ENCODE results near the gene DUSP8. TPM values are rescaled to one million over a fixed set of nuclear protein-coding genes. Genes with fewer than 3 reads are reported as not detected.

Gene DUSP8
- total RNA-seq, 1 donor from 2014 or later = 27.0 TPM

DNA sequence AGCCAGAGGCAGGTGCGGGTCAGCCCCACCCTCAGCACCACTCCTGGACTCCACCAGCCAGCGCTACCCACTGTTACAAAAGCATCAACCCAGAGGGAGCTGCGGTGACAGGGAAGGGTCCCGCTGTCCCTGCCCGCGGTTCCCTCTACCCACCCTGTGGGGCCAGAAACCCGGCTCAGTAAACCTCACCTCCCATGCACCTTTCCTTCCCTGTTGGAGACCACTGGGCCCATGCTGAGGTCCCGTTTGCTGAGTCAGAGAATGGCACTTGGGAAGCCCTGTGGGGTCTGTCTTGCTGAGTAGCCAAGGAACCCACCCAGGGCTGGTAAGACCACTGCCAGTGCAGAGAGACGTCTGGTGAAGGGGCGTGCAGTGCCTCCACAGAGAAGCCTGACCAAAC, 43.4 kb downstream of the DUSP8 start:
- TF ChIP-seq, protein P1, sequence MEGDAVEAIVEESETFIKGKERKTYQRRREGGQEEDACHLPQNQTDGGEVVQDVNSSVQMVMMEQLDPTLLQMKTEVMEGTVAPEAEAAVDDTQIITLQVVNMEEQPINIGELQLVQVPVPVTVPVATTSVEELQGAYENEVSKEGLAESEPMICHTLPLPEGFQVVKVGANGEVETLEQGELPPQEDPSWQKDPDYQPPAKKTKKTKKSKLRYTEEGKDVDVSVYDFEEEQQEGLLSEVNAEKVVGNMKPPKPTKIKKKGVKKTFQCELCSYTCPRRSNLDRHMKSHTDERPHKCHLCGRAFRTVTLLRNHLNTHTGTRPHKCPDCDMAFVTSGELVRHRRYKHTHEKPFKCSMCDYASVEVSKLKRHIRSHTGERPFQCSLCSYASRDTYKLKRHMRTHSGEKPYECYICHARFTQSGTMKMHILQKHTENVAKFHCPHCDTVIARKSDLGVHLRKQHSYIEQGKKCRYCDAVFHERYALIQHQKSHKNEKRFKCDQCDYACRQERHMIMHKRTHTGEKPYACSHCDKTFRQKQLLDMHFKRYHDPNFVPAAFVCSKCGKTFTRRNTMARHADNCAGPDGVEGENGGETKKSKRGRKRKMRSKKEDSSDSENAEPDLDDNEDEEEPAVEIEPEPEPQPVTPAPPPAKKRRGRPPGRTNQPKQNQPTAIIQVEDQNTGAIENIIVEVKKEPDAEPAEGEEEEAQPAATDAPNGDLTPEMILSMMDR (IDR thresholded peaks at IDR 0.05) = no peak
- Histone ChIP-seq H3K27me3 (no peaks in the 10 kb centered on the region), H3K4me3 (no peak overlapping the region), H3K27ac (no peak overlapping the region), H3K36me3 (no peaks in the 10 kb centered on the region), H3K4me1 (peaks cover 21 to 27% of the 10 kb centered on the region in 2 donors), H3K9me3 (no peaks in the 10 kb centered on the region)
- no peak for DNase-seq (ENCODE audit: low spot score in 2 of 2)
- intact Hi-C loops (cut with DNase I) = no loop called here

DNA sequence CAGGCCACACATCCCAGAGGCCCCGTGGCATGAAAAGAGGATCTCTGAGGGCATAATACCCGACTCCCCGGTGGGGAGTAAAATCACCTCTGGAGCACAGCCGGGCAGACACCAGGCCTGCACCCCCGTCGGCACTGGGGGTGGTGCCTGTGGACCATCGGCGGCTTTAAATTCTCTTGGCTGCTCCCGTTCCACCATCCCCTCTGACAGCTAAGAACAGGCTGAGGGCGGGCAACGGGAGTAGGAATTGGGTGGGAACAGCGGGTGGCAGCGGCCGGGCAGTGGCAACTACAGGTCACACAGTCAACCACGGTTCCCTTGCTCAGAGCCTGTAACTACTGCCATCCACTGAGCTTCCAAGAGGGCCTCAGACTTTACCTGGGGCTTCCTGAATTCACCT, 45.3 kb downstream of the DUSP8 start:
- Histone ChIP-seq H3K27me3 (no peaks in the 10 kb centered on the region), H3K4me1 (peaks cover 8 to 14% of the 10 kb centered on the region in 2 donors), H3K27ac (no peak overlapping the region), H3K4me3 (no peak overlapping the region), H3K36me3 (no peaks in the 10 kb centered on the region), H3K9me3 (no peaks in the 10 kb centered on the region)
- TF ChIP-seq, protein P1 (IDR thresholded peaks at IDR 0.05) = no peak
- DNase-seq (ENCODE audit: low spot score in 2 of 2) = no peak
- intact Hi-C loops (cut with DNase I) = no loop called here

DNA sequence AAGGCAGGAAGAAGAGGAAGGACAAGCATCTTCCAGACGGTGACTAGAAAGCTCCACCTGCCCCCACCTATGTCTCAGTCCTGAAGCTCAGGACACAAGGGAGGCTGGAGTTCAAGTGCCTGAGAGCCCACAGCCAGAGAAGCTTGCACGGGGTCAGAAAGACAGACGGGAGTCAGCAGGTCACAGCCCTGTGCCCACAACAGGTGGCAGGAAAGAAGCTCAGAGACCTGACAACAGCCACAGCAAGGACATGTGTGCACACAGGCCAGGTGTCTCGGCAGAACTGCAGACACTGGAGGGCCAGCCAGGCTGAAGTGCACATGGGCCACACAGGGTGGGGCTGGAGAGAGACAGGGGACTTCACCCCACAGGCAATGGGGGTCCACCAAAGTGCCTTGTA, 48.3 kb downstream of the DUSP8 start:
- intact Hi-C loops (cut with DNase I) = no loop called here
- Histone ChIP-seq H3K27me3 (no peaks in the 10 kb centered on the region), H3K27ac (no peak overlapping the region), H3K4me3 (no peak overlapping the region), H3K36me3 (no peaks in the 10 kb centered on the region), H3K9me3 (no peaks in the 10 kb centered on the region), H3K4me1 (peaks cover 0 to 5% of the 10 kb centered on the region in 2 donors)
- TF ChIP-seq, protein P1 (IDR thresholded peaks at IDR 0.05) = no peak
- DNase-seq (ENCODE audit: low spot score in 2 of 2) = no peak

DNA sequence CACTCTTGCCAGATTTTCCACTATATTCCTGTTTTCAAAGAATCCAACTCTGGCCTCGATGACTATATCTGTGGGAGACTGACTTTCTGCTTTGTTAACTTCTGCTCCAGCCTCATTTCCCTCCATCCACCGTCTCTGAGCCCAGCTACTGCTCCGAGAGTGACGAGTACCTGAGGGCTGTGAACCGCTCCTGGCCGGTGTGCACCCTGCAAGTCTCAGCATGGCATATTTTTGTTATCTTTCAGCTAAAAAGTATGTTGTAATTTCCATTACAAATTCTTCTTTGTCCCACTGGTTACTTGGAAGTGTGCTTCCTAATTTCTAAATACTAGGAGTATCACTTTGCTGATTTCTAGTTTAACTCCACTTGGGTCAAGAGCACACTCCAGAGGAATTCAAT, 49.0 kb downstream of the DUSP8 start:
- no peak for DNase-seq (ENCODE audit: low spot score in 2 of 2)
- TF ChIP-seq, protein P1 (IDR thresholded peaks at IDR 0.05) = no peak
- intact Hi-C loops (cut with DNase I) = no loop called here
- Histone ChIP-seq H3K36me3 (no peaks in the 10 kb centered on the region), H3K4me3 (no peak overlapping the region), H3K27me3 (no peaks in the 10 kb centered on the region), H3K27ac (no peak overlapping the region), H3K4me1 (peaks cover 0 to 5% of the 10 kb centered on the region in 2 donors), H3K9me3 (no peaks in the 10 kb centered on the region)

DNA sequence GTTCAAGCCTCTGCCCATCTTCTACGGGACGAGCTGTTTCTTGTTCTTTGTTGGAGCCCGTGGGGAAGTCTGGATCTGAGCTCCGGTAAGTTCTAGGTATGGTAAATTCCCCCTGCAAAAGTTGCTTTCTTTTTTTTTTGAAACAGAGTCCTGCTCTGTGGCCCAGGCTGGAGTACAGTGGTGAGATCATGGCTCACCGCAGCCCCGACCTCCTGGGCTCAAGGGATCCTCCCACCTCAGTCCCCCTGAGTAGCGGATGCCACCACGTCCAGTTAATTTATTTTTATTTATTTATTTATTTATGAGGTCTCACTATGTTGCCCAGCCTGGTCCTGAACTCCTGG, 50.0 kb downstream of the DUSP8 start:
- H3K4me1 ChIP-seq = peaks cover 0 to 5% of the 10 kb centered on the region in 2 donors
- H3K4me3 ChIP-seq = no peak overlapping the region
- no peaks in the 10 kb centered on the region for H3K27me3 ChIP-seq
- no peaks in the 10 kb centered on the region for H3K36me3 ChIP-seq
- DNase-seq (ENCODE audit: low spot score in 2 of 2) = no peak
- TF ChIP-seq, protein P1 (IDR thresholded peaks at IDR 0.05) = no peak
- no peak overlapping the region for H3K27ac ChIP-seq
- no peaks in the 10 kb centered on the region for H3K9me3 ChIP-seq
- intact Hi-C loops (cut with DNase I) = no loop called here

DNA sequence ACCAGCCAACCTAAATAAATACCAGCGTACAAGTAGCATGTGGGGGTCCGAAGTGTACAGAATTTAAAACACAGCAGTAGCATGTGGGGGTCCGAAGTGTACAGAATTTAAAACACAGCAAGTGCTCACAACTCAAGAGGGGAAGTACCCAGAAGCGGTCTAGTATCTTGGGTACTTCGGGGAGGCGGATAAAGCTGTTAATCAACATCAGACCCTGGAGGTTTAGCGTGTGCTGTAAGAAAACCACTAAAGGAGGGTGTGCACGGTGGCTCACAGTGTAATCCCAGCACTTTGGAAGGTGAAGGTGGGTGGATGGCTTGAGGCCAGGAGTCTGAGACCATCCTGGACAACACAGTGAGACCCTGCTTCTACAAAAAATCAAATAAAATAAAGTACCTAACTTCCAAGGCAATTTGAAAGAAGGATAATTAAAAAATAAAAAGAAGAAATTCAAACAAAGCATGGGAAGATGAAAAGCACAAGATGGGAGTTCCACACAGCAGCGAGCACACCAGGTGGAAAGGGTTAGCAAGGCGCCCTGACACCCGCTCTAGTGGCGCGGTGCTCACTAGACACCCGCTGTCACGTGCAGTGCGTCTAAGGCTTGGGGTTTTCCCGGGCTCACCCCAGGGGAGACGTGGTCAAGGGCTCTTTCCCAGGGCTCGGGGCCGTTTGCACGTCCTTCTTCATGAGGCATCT, 50.5 kb downstream of the DUSP8 start:
- TF ChIP-seq, protein P1 (IDR thresholded peaks at IDR 0.05) = no peak
- Histone ChIP-seq H3K27ac (no peak overlapping the region), H3K9me3 (no peaks in the 10 kb centered on the region), H3K4me1 (peaks cover 0 to 5% of the 10 kb centered on the region in 2 donors), H3K27me3 (no peaks in the 10 kb centered on the region), H3K4me3 (no peak overlapping the region), H3K36me3 (no peaks in the 10 kb centered on the region)
- intact Hi-C loops (cut with DNase I) = no loop called here
- DNase-seq (ENCODE audit: low spot score in 2 of 2) = no peak

Data from ascending aorta (tissue), 2 donors.